ENCODE results near the gene VOPP1. TPM values are rescaled to one million over a fixed set of nuclear protein-coding genes. Genes with fewer than 3 reads are reported as not detected.

VOPP1 gene
- total and polyA plus RNA-seq, 9 donors: 28.0 to 52.1 (median 48.6) TPM

DNA sequence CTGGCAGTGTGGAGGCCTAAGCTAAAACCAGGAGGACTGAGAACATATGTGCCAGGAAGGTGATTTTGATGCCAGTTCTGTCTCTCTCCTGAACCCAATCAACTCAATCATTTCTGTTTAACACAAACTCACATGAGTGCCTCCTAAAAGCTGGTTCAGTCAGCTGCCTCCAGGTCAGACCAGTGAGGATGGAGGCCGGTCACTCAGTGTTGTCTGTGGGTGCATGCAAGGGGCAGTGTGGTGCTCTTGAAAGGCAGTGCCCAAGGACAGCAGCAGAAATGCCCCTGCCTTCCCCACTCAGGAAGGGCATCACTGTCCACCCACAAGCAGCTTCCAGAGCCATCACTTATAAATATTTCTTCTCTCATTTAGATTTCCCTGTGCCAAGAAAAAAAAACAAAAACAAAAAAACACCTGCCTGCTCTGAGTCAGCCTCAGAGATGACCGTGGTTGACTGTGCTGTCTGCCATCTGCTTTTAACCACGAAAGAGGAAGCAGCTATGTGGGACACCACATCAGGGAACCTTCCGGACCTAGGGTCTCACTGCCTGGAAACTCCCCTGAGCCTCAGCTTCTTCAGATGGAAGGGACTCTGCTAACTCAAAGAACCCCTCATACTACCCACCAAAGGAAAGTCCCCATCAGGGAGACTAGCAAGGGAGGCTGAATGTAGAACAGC, 39.1 kb downstream of the VOPP1 start:
- peaks cover 10% of the 10 kb centered on the region for H3K4me1 ChIP-seq (ENCODE audit: insufficient read depth)
- H3K4me3 ChIP-seq: no peak overlapping the region
- DNase-seq: no peak
- TF ChIP-seq, protein P1, sequence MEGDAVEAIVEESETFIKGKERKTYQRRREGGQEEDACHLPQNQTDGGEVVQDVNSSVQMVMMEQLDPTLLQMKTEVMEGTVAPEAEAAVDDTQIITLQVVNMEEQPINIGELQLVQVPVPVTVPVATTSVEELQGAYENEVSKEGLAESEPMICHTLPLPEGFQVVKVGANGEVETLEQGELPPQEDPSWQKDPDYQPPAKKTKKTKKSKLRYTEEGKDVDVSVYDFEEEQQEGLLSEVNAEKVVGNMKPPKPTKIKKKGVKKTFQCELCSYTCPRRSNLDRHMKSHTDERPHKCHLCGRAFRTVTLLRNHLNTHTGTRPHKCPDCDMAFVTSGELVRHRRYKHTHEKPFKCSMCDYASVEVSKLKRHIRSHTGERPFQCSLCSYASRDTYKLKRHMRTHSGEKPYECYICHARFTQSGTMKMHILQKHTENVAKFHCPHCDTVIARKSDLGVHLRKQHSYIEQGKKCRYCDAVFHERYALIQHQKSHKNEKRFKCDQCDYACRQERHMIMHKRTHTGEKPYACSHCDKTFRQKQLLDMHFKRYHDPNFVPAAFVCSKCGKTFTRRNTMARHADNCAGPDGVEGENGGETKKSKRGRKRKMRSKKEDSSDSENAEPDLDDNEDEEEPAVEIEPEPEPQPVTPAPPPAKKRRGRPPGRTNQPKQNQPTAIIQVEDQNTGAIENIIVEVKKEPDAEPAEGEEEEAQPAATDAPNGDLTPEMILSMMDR (IDR thresholded peaks at IDR 0.05): no peak
- no peak for TF ChIP-seq POLR2A (IDR thresholded peaks at IDR 0.05)
- no peak for TF ChIP-seq EP300 (IDR thresholded peaks at IDR 0.05)
- no peaks in the 10 kb centered on the region for H3K36me3 ChIP-seq
- WGBS, 3 donors: 60 to 67% (median 61%) methylated on average over 4 of the region's 4 CpGs
- intact Hi-C loops (cut with DNase I): no loop called here
- H3K27me3 ChIP-seq: no peaks in the 10 kb centered on the region
- no peaks in the 10 kb centered on the region for H3K9me3 ChIP-seq
- H3K27ac ChIP-seq: no peak overlapping the region

DNA sequence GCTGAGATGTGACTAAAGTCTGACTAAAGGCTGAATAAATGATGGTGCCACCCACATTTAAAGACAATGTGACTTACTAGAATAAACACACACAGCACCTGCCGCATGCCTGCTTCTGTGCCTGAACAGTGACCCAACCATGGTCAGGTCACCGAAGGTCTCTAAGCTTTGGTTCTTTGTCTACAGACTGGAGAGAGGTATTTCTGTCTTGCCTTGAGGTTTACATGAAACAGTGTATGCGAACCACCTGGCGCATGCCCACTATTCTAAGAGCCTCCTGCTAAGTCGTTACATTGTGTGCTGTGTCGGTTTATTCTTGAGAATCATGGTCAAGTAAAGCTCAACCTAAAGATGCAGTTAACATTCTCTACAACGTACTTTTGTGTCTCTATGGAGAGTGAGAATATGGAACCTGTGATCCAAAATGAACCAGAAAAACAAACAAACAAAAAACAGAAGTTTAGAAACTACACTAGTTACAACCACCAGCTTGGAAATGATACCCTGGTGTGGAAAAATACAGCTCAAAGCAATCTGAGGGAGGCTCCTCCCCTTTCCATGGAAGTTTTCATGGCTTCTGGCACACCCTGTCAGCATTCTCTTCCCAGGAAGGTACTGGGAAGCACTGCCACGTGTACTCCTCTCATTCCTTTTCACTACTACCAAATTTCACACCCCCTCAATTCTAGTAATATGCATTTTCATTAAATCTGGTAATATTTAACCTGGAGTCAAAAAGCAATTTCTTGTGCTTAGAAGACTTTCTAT, 40.0 kb downstream of the VOPP1 start:
- Histone ChIP-seq H3K27me3 (no peaks in the 10 kb centered on the region), H3K4me3 (no peak overlapping the region), H3K27ac (no peak overlapping the region), H3K36me3 (no peaks in the 10 kb centered on the region), H3K9me3 (no peaks in the 10 kb centered on the region), H3K4me1 (ENCODE audit: insufficient read depth) (peaks cover 10% of the 10 kb centered on the region)
- intact Hi-C loops (cut with DNase I): no loop called here
- 87 to 89% (median 88%) methylated on average over 8 of the region's 8 CpGs for WGBS, 3 donors
- no peak for DNase-seq
- TF ChIP-seq EP300 (IDR thresholded peaks at IDR 0.05) (no peak), POLR2A (IDR thresholded peaks at IDR 0.05) (no peak)
- TF ChIP-seq, protein P1 (IDR thresholded peaks at IDR 0.05): no peak

DNA sequence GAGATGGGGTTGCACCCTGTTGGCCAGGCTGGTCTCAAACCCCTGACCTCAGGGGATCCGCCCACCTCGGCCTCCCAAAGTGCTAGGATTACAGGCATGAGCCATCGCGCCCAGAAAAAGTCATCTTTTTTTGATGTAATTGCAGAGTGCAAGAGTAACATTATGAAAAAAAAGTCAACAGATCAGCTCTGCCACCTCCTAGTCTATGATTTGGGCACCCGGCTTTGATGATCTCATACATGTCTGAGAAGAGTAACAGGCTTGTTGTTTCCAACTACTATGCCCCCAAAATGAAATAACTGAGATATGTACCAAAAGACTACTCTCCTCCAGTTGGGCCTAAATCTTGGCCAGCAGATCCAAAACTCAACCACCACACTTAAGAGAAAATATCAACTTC, 40.8 kb downstream of the VOPP1 start:
- no peaks in the 10 kb centered on the region for H3K27me3 ChIP-seq
- H3K9me3 ChIP-seq: no peaks in the 10 kb centered on the region
- TF ChIP-seq EP300 (IDR thresholded peaks at IDR 0.05) (no peak), POLR2A (IDR thresholded peaks at IDR 0.05) (no peak)
- TF ChIP-seq, protein P1 (IDR thresholded peaks at IDR 0.05): no peak
- no peak for DNase-seq
- WGBS, 3 donors: 96 to 99% (median 97%) methylated on average over 5 of the region's 5 CpGs
- H3K4me1 ChIP-seq (ENCODE audit: insufficient read depth): peaks cover 8% of the 10 kb centered on the region
- H3K36me3 ChIP-seq: no peaks in the 10 kb centered on the region
- intact Hi-C loops (cut with DNase I): no loop called here
- H3K27ac ChIP-seq: no peak overlapping the region
- H3K4me3 ChIP-seq: no peak overlapping the region

DNA sequence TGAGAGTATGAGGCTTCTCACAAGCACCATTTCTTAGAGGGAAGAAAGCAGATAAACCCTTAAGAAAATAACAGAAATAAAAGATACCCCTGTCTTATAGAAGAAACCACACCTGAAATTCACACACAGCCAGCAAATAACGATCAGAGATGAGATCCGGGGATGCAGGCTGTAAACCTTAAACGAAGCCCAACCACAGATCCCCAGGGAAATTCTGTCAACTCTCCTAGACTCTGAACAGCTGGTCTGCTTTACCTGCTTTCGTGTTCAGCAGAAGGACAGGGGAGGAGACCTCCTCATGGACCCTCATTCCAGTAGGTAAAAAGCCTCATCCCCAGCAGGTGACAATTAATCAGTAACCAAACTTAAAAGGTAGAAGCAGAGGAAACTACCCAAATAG, 45.0 kb downstream of the VOPP1 start:
- no peaks in the 10 kb centered on the region for H3K36me3 ChIP-seq
- H3K4me1 ChIP-seq (ENCODE audit: insufficient read depth): peaks cover 9% of the 10 kb centered on the region
- no peaks in the 10 kb centered on the region for H3K27me3 ChIP-seq
- no peak for DNase-seq
- H3K9me3 ChIP-seq: no peaks in the 10 kb centered on the region
- intact Hi-C loops (cut with DNase I): no loop called here
- H3K4me3 ChIP-seq: no peak overlapping the region
- no peak overlapping the region for H3K27ac ChIP-seq
- TF ChIP-seq, protein P1 (IDR thresholded peaks at IDR 0.05): no peak
- 46 to 52% (median 52%) methylated on average over 4 of the region's 4 CpGs for WGBS, 3 donors

Data from ovary (tissue), 9 donors.